ENCODE data around the gene METAP1D.
A peak's percentile ranks its signal among the peaks of the same experiment; 100 is the strongest.

METAP1D gene

GRCh38 chr2:172091761-172092566, 92.2 kb downstream of the METAP1D start:
- no peak for DNase-seq (ENCODE audit: low spot score)

- no peak for DNase-seq (ENCODE audit: low spot score)
These were observed 93.1 kb downstream of the METAP1D start for GRCh38 chr2:172092716-172093415.

- no peak for DNase-seq (ENCODE audit: low spot score)
These were observed 93.9 kb downstream of the METAP1D start for GRCh38 chr2:172093416-172094293.

- DNase-seq (ENCODE audit: low spot score), result no peak
These were observed 94.8 kb downstream of the METAP1D start for GRCh38 chr2:172094294-172095145.

- peak; percentile 67 for DNase-seq (ENCODE audit: low spot score)
These were observed 95.6 kb downstream of the METAP1D start for GRCh38 chr2:172095146-172095904.

GRCh38 chr2:172095905-172096625, 96.3 kb downstream of the METAP1D start:
- peak; percentile 24 for DNase-seq (ENCODE audit: low spot score)

- peak; percentile 47 for DNase-seq (ENCODE audit: low spot score)
These were observed 97.1 kb downstream of the METAP1D start for GRCh38 chr2:172096626-172097547.

- DNase-seq (ENCODE audit: low spot score), result no peak
These were observed 97.9 kb downstream of the METAP1D start for GRCh38 chr2:172097557-172098131.

GRCh38 chr2:172098287-172098649, 98.5 kb downstream of the METAP1D start:
- DNase-seq (ENCODE audit: low spot score), result no peak

- peak; percentile 89 for DNase-seq (ENCODE audit: low spot score)
These were observed 99.1 kb downstream of the METAP1D start for GRCh38 chr2:172098650-172099471.

- DNase-seq (ENCODE audit: low spot score), result no peak
These were observed 99.8 kb downstream of the METAP1D start for GRCh38 chr2:172099472-172100079.

- no peak for DNase-seq (ENCODE audit: low spot score)
These were observed 100.6 kb downstream of the METAP1D start for GRCh38 chr2:172100080-172100934.

- DNase-seq (ENCODE audit: low spot score), result no peak
These were observed 101.4 kb downstream of the METAP1D start for GRCh38 chr2:172100935-172101820.

- DNase-seq (ENCODE audit: low spot score), result peak; percentile 53
These were observed 102.2 kb downstream of the METAP1D start for GRCh38 chr2:172101821-172102390.

Measured in SW480 (cell line).